K562 (cell line): ENCODE results near the gene COQ4. TPM values are rescaled to one million over a fixed set of nuclear protein-coding genes. Genes with fewer than 3 reads are reported as not detected.

Experiments used
- BRF1 ChIP-seq: IDR thresholded peaks from 3 replicates; pipeline ENCODE4 v1.6.1; 2011; ENCODE audit warnings: borderline replicate concordance, mild to moderate bottlenecking; ENCODE audit not compliant: insufficient read length; ENCODE audit errors: extremely low read depth
- GTF2A2 ChIP-seq: IDR thresholded peaks from 2 replicates; pipeline ENCODE4 v1.6.1; 2016; ENCODE audit warnings: mild to moderate bottlenecking, missing genetic modification characterization, missing compliant biosample characterization
- MTA3 ChIP-seq: fragments of 450-650 bp; formaldehyde crosslinking; IDR thresholded peaks from 2 replicates; pipeline ENCODE4 v1.6.1; 2017; ENCODE audit warnings: mild to moderate bottlenecking, borderline replicate concordance
- SETDB1 ChIP-seq: IDR thresholded peaks from one replicate; pipeline ENCODE4 v1.6.1; 2012; ENCODE audit warnings: low read length, control low read depth, inconsistent platforms
- SMAD2 ChIP-seq: fragments of 150-350 bp; IDR thresholded peaks from 2 replicates; pipeline ENCODE4 v1.6.1; 2014; ENCODE audit warnings: low read depth, mild to moderate bottlenecking, low read length
- TAL1 ChIP-seq: fragments of 450-650 bp; IDR thresholded peaks from 2 replicates; pipeline ENCODE4 v1.6.1; 2016; ENCODE audit warnings: mild to moderate bottlenecking
- ZFPM2 ChIP-seq: fragments of 250-450 bp; sonication (Bioruptor Pico); IDR thresholded peaks from 2 replicates; pipeline ENCODE4 v1.5.1; 2022; ENCODE audit warnings: mild to moderate bottlenecking
- ZNF75A ChIP-seq: fragments of 450-650 bp; formaldehyde crosslinking; IDR thresholded peaks from 2 replicates; pipeline ENCODE4 v1.4.0; 2020; ENCODE audit warnings: mild to moderate bottlenecking
- polyA plus RNA-seq, 8 experiments: library from polyadenylated mRNA; depleted of rRNA in 4 of 8; stranded (reverse) in 5 of 8; unstranded in 3 of 8; fragments of >200 nt; fragmentation: Nextera tagmentation in 2 of 8; fragmentation: Illumina TruSeq in 1 of 8; extraction: Ambion mirVana in 2 of 8; extraction: Trizol in 1 of 8; gene quantifications; 2 replicates each; pipeline versions ENCODE4 v1.2.1 to v1.2.3, GENCODE V29; 2011 to 2014; ENCODE audit warnings: inconsistent platforms in 1 of 8, missing spikeins in 1 of 8
- total RNA-seq, 7 experiments: library from RNA; depleted of rRNA in 6 of 7; stranded (reverse); fragments of >200 nt in 6 of 7; fragmentation: Illumina TruSeq in 2 of 7; extraction: Trizol in 2 of 7; gene quantifications; 2 replicates each; pipeline versions ENCODE4 v1.2.1 to v1.2.3, GENCODE V29; 2011 to 2021; ENCODE audit warnings: low replicate concordance in 1 of 7
- TF ChIP-seq, protein P1 (sequence below): fragments of 450-650 bp; IDR thresholded peaks from 2 replicates; pipeline ENCODE4 v1.6.1; 2016; ENCODE audit warnings: borderline replicate concordance
- TF ChIP-seq, protein P2 (sequence below): fragments of 250-450 bp; sonication (Bioruptor Pico); IDR thresholded peaks from 2 replicates; pipeline ENCODE4 v1.4.0; 2020
- TF ChIP-seq, protein P3 (sequence below): sonication (generic); formaldehyde crosslinking; IDR thresholded peaks from 2 replicates; pipeline ENCODE4 v1.8.1; 2022; ENCODE audit warnings: missing genetic modification reagents
- TF ChIP-seq, protein P4 (sequence below): sonication (generic); formaldehyde crosslinking; IDR thresholded peaks from 2 replicates; pipeline ENCODE4 v1.5.0; 2020; ENCODE audit warnings: missing genetic modification reagents
- TF ChIP-seq, protein P5 (sequence below): IDR thresholded peaks from 2 replicates; pipeline ENCODE4 v1.6.1; 2011; ENCODE audit warnings: borderline replicate concordance, low read depth, mild to moderate bottlenecking, moderate library complexity, low read length; ENCODE audit not compliant: insufficient read depth, poor library complexity, severe bottlenecking

COQ4 gene
- total and polyA plus RNA-seq, 9 of the 15 experiments (the other 6 are each of a cell fraction or from before 2014, with no cell fraction given), result 9.1 to 135 (median 67.2) TPM

GRCh38 chr9:128370752-128371629, 48.4 kb downstream of the COQ4 start, which contains the start of gene URM1 (continued):
- TF ChIP-seq, protein P1, sequence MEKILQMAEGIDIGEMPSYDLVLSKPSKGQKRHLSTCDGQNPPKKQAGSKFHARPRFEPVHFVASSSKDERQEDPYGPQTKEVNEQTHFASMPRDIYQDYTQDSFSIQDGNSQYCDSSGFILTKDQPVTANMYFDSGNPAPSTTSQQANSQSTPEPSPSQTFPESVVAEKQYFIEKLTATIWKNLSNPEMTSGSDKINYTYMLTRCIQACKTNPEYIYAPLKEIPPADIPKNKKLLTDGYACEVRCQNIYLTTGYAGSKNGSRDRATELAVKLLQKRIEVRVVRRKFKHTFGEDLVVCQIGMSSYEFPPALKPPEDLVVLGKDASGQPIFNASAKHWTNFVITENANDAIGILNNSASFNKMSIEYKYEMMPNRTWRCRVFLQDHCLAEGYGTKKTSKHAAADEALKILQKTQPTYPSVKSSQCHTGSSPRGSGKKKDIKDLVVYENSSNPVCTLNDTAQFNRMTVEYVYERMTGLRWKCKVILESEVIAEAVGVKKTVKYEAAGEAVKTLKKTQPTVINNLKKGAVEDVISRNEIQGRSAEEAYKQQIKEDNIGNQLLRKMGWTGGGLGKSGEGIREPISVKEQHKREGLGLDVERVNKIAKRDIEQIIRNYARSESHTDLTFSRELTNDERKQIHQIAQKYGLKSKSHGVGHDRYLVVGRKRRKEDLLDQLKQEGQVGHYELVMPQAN, result peak; percentile 98
- TF ChIP-seq, protein P2, sequence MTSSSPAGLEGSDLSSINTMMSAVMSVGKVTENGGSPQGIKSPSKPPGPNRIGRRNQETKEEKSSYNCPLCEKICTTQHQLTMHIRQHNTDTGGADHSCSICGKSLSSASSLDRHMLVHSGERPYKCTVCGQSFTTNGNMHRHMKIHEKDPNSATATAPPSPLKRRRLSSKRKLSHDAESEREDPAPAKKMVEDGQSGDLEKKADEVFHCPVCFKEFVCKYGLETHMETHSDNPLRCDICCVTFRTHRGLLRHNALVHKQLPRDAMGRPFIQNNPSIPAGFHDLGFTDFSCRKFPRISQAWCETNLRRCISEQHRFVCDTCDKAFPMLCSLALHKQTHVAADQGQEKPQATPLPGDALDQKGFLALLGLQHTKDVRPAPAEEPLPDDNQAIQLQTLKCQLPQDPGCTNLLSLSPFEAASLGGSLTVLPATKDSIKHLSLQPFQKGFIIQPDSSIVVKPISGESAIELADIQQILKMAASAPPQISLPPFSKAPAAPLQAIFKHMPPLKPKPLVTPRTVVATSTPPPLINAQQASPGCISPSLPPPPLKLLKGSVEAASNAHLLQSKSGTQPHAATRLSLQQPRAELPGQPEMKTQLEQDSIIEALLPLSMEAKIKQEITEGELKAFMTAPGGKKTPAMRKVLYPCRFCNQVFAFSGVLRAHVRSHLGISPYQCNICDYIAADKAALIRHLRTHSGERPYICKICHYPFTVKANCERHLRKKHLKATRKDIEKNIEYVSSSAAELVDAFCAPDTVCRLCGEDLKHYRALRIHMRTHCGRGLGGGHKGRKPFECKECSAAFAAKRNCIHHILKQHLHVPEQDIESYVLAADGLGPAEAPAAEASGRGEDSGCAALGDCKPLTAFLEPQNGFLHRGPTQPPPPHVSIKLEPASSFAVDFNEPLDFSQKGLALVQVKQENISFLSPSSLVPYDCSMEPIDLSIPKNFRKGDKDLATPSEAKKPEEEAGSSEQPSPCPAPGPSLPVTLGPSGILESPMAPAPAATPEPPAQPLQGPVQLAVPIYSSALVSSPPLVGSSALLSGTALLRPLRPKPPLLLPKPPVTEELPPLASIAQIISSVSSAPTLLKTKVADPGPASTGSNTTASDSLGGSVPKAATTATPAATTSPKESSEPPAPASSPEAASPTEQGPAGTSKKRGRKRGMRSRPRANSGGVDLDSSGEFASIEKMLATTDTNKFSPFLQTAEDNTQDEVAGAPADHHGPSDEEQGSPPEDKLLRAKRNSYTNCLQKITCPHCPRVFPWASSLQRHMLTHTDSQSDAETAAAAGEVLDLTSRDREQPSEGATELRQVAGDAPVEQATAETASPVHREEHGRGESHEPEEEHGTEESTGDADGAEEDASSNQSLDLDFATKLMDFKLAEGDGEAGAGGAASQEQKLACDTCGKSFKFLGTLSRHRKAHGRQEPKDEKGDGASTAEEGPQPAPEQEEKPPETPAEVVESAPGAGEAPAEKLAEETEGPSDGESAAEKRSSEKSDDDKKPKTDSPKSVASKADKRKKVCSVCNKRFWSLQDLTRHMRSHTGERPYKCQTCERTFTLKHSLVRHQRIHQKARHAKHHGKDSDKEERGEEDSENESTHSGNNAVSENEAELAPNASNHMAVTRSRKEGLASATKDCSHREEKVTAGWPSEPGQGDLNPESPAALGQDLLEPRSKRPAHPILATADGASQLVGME (CRISPR knock-in tag), result no peak
- TF ChIP-seq MTA3 (0 out of 2 replicates have a peak, but pooled peaks have one; percentile 29), GTF2A2 (tag) (no peak), SETDB1 (no peak), SMAD2 (no peak), BRF1 (no peak), ZFPM2 (no peak), ZNF75A (CRISPR knock-in tag) (no peak), TAL1 (no peak)
- TF ChIP-seq, protein P3, sequence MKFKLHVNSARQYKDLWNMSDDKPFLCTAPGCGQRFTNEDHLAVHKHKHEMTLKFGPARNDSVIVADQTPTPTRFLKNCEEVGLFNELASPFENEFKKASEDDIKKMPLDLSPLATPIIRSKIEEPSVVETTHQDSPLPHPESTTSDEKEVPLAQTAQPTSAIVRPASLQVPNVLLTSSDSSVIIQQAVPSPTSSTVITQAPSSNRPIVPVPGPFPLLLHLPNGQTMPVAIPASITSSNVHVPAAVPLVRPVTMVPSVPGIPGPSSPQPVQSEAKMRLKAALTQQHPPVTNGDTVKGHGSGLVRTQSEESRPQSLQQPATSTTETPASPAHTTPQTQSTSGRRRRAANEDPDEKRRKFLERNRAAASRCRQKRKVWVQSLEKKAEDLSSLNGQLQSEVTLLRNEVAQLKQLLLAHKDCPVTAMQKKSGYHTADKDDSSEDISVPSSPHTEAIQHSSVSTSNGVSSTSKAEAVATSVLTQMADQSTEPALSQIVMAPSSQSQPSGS, result no peak
- TF ChIP-seq, protein P4, sequence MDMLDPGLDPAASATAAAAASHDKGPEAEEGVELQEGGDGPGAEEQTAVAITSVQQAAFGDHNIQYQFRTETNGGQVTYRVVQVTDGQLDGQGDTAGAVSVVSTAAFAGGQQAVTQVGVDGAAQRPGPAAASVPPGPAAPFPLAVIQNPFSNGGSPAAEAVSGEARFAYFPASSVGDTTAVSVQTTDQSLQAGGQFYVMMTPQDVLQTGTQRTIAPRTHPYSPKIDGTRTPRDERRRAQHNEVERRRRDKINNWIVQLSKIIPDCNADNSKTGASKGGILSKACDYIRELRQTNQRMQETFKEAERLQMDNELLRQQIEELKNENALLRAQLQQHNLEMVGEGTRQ (CRISPR knock-in tag), result no peak
- TF ChIP-seq, protein P5, sequence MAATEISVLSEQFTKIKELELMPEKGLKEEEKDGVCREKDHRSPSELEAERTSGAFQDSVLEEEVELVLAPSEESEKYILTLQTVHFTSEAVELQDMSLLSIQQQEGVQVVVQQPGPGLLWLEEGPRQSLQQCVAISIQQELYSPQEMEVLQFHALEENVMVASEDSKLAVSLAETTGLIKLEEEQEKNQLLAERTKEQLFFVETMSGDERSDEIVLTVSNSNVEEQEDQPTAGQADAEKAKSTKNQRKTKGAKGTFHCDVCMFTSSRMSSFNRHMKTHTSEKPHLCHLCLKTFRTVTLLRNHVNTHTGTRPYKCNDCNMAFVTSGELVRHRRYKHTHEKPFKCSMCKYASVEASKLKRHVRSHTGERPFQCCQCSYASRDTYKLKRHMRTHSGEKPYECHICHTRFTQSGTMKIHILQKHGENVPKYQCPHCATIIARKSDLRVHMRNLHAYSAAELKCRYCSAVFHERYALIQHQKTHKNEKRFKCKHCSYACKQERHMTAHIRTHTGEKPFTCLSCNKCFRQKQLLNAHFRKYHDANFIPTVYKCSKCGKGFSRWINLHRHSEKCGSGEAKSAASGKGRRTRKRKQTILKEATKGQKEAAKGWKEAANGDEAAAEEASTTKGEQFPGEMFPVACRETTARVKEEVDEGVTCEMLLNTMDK, result no peak
